Right atrium auricular region (tissue), 2 donors: Measurements from ENCODE around the gene RBKS. TPM values are rescaled to one million over a fixed set of nuclear protein-coding genes. Genes with fewer than 3 reads are reported as not detected.
"Not testable (repeated sequence)": the region's sequence is repeated elsewhere in the genome, so short reads cannot be mapped to it uniquely, and the experiment has no call there.

Source experiments
- DNase-seq: peaks from one replicate; pipeline ENCODE4 v3.0.0-alpha.2; 2019; ENCODE audit warnings: low spot score
- H3K27ac ChIP-seq, 2 donors: fragments of 200-600 bp; sonication (generic); 1 replicate in 1 of 2; 2 replicates in 1 of 2; pipeline ENCODE4 v1.5.1; 2016 to 2019
- H3K27me3 ChIP-seq, 2 donors: fragments of 200-600 bp; sonication (generic); one replicate each; pipeline versions ENCODE4 v1.5.1 to v1.6.0; 2017 to 2019
- H3K36me3 ChIP-seq: fragments of 200-600 bp; sonication (generic); one replicate; pipeline ENCODE4 v1.5.1; 2016
- H3K4me1 ChIP-seq, 2 donors: fragments of 200-600 bp; sonication (generic); one replicate each; pipeline versions ENCODE4 v1.5.1 to v1.6.0; 2017 to 2019
- H3K4me3 ChIP-seq, 2 donors: fragments of 200-600 bp; sonication (generic); 1 replicate in 1 of 2; 2 replicates in 1 of 2; pipeline ENCODE4 v1.5.1; 2017 to 2019; ENCODE audit warnings: mild to moderate bottlenecking in 1 of 2, moderate library complexity in 1 of 2
- H3K9me3 ChIP-seq, 2 donors: fragments of 200-600 bp; sonication (generic); one replicate each; pipeline ENCODE4 v1.5.1; 2019
- CTCF ChIP-seq, 2 donors: fragments of 200-600 bp; sonication (generic); IDR thresholded peaks; one replicate each; pipeline ENCODE4 v1.5.1; 2019; ENCODE audit warnings: antibody characterized with exemption in 2 of 2
- total RNA-seq, 2 donors: library from RNA; depleted of rRNA; stranded (reverse); fragments of >200 nt; gene quantifications; one replicate each; pipeline ENCODE4 v1.1.0, GENCODE V29; 2016

Gene RBKS
- total RNA-seq, 2 donors from 2014 or later, result 1.6 to 2.1 TPM

DNA sequence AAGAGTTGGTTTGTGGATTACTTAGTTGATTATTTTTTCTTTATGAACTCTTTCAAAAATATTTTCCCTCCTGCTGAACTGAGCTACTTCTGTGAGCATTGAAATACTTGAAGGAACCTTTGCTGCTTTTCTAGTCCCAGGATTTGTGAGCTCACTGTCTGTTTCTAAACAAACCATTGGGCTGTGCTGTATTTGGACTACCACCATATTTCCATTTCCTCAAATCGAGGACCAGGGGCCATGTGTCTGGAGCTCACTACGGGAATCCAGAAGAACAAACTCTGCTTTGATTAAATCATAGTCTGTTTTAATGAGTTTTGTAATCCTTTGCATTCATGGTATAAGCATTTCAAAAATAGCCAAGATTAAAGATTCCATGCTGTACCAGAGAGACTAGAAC, 117.4 kb downstream of the RBKS start:
- Histone ChIP-seq H3K36me3 (no peaks in the 10 kb centered on the region), H3K27me3 (no peaks in the 10 kb centered on the region), H3K4me1 (peaks cover 0 to 60% of the 10 kb centered on the region in 2 donors), H3K4me3 (peak overlapping the region; percentile 75 to 89), H3K27ac (peak overlapping the region; percentile 93 to 94), H3K9me3 (no peaks in the 10 kb centered on the region)
- no peak for DNase-seq
- TF ChIP-seq CTCF (IDR thresholded peaks at IDR 0.05), result no peak

GRCh38 chr2:27771548-27772335, 118.4 kb downstream of the RBKS start, which contains the start of gene MRPL33:
MRPL33 (plus strand) TSS chr2:27771719; CDS start chr2:27771778, 59 bp downstream.
- peak in 1 of 2 donors; percentile 18 for TF ChIP-seq CTCF (IDR thresholded peaks at IDR 0.05)
- DNase-seq, result peak; percentile 95
- Histone ChIP-seq H3K4me3 (peak within 1 kb of the TSS; percentile 75 to 89), H3K36me3 (no peaks in the 10 kb centered on the region), H3K27me3 (no peaks in the 10 kb centered on the region), H3K4me1 (peaks cover 0 to 50% of the 10 kb centered on the region in 2 donors), H3K9me3 (no peaks in the 10 kb centered on the region), H3K27ac (peak within 1 kb of the TSS; percentile 93 to 94)

GRCh38 chr2:27771202-27771547, 119.0 kb downstream of the RBKS start:
- DNase-seq, result no peak
- Histone ChIP-seq H3K36me3 (no peaks in the 10 kb centered on the region), H3K4me1 (peaks cover 0 to 45% of the 10 kb centered on the region in 2 donors), H3K27me3 (no peaks in the 10 kb centered on the region), H3K9me3 (no peaks in the 10 kb centered on the region), H3K27ac (peak overlapping the region; percentile 93 to 94), H3K4me3 (peak overlapping the region; percentile 75 to 89)
- TF ChIP-seq CTCF (IDR thresholded peaks at IDR 0.05), result no peak

DNA sequence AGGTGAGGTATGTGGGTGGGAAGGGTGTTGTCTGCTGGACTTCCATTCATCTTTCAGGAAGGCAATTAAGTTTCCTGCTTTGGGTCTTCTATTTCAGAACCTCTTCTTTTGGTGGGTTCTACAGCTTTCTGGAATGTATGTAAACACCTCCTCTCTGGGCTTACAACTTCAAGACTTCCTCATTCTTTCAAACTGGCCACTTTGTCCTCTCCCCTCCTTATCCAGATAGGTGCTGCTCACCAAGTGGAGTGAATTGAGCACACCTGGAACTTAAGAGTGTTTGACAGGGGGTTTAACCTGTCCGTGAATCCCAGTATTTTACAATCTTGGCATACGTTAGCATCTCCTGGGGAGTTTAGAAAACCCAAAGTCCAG, 123.9 kb downstream of the RBKS start:
- H3K9me3 ChIP-seq, result no peaks in the 10 kb centered on the region
- no peaks in the 10 kb centered on the region for H3K27me3 ChIP-seq
- DNase-seq, result no peak
- H3K27ac ChIP-seq, result no peak overlapping the region
- H3K36me3 ChIP-seq, result no peaks in the 10 kb centered on the region
- TF ChIP-seq CTCF (IDR thresholded peaks at IDR 0.05), result no peak
- H3K4me3 ChIP-seq, result peak overlapping the region in 1 of 2 donors; percentile 27
- H3K4me1 ChIP-seq, result peaks cover 0 to 12% of the 10 kb centered on the region in 2 donors

DNA sequence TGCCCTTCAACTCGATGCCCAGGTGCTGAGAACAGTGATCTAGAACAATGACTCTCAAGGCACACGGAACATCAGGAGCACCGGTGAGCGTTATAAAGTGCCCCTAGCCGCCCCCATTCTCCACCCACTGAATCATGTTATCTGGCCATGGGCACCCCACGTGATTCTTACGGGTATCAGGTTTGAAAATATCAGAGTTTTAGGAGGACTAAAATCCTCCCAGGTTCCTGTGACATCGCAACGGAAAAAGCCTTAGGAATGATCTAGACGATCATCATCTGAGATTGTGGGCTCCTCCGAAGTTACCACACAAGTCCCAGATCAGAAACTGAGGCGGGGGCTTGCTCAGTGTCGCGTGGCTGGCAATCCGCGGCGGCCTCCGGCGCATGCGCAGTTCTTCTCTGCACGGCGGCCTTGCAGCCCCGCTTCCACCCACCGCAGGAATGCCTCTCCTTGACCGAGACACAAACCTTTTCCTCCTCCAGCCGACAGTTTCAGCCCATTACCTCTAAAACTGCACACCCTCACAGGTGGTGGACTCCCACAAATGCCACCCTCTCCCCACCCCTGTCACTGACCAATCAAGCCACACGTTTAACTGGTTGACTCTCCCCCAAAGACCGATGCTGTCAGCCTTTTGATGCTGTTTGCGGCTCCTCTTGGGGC, 124.4 kb downstream of the RBKS start:
- Histone ChIP-seq H3K4me1 (peaks cover 0 to 7% of the 10 kb centered on the region in 2 donors), H3K4me3 (peak overlapping the region; percentile 24 to 27), H3K27ac (no peak overlapping the region), H3K27me3 (no peaks in the 10 kb centered on the region), H3K9me3 (no peaks in the 10 kb centered on the region), H3K36me3 (no peaks in the 10 kb centered on the region)
- no peak for TF ChIP-seq CTCF (IDR thresholded peaks at IDR 0.05)
- no peak for DNase-seq

GRCh38 chr2:27764526-27764925, 125.7 kb downstream of the RBKS start:
- H3K4me3 ChIP-seq, H3K4me1 ChIP-seq, H3K27me3 ChIP-seq, H3K9me3 ChIP-seq, DNase-seq, H3K27ac ChIP-seq, H3K36me3 ChIP-seq: not testable (repeated sequence)
